K562 (cell line): ENCODE results near the gene FGF14. TPM values are rescaled to one million over a fixed set of nuclear protein-coding genes. Genes with fewer than 3 reads are reported as not detected.

Experiments used
- ARID3A ChIP-seq: IDR thresholded peaks from 2 replicates; pipeline ENCODE4 v1.6.1; 2012; ENCODE audit warnings: low read depth, low read length, improper control_type of control experiment, borderline replicate concordance
- ATF7 ChIP-seq: fragments of 450-650 bp; IDR thresholded peaks from 2 replicates; pipeline ENCODE4 v1.7.1; 2014; ENCODE audit warnings: mild to moderate bottlenecking, moderate library complexity
- CSDE1 ChIP-seq, 2 experiments: fragments of 450-650 bp; IDR thresholded peaks; 2 replicates each; pipeline ENCODE4 v1.6.1; 2016; ENCODE audit warnings: mild to moderate bottlenecking in 1 of 2
- MXI1 ChIP-seq: IDR thresholded peaks from 2 replicates; pipeline ENCODE4 v1.6.1; 2011; ENCODE audit warnings: low read depth, mild to moderate bottlenecking, improper control_type of control experiment, low read length
- SFPQ ChIP-seq: fragments of 200-400 bp; formaldehyde crosslinking; IDR thresholded peaks from 2 replicates; pipeline ENCODE4 v1.6.1; 2017; ENCODE audit warnings: mild to moderate bottlenecking, low read depth, low read length, moderate library complexity
- SNAPC5 ChIP-seq: fragments of 250-450 bp; sonication (Bioruptor Pico); IDR thresholded peaks from 2 replicates; pipeline ENCODE4 v1.8.0; 2021; ENCODE audit warnings: moderate library complexity, mild to moderate bottlenecking, inconsistent platforms
- TEAD2 ChIP-seq: fragments of 450-650 bp; IDR thresholded peaks from 2 replicates; pipeline ENCODE4 v1.6.1; 2016; ENCODE audit warnings: missing genetic modification characterization, control low read depth, missing compliant biosample characterization
- polyA plus RNA-seq, 8 experiments: library from polyadenylated mRNA; depleted of rRNA in 4 of 8; stranded (reverse) in 5 of 8; unstranded in 3 of 8; fragments of >200 nt; fragmentation: Nextera tagmentation in 2 of 8; fragmentation: Illumina TruSeq in 1 of 8; extraction: Ambion mirVana in 2 of 8; extraction: Trizol in 1 of 8; gene quantifications; 2 replicates each; pipeline versions ENCODE4 v1.2.1 to v1.2.3, GENCODE V29; 2011 to 2014; ENCODE audit warnings: inconsistent platforms in 1 of 8, missing spikeins in 1 of 8
- total RNA-seq, 7 experiments: library from RNA; depleted of rRNA in 6 of 7; stranded (reverse); fragments of >200 nt in 6 of 7; fragmentation: Illumina TruSeq in 2 of 7; extraction: Trizol in 2 of 7; gene quantifications; 2 replicates each; pipeline versions ENCODE4 v1.2.1 to v1.2.3, GENCODE V29; 2011 to 2021; ENCODE audit warnings: low replicate concordance in 1 of 7

Gene FGF14
- total and polyA plus RNA-seq, 9 of the 15 experiments (the other 6 are each of a cell fraction or from before 2014, with no cell fraction given) = not detected

- TF ChIP-seq CSDE1 (IDR thresholded peaks at IDR 0.05) (no peak), TEAD2 (tag) (no peak), ARID3A (no peak), SNAPC5 (no peak), MXI1 (no peak), ATF7 (no peak), SFPQ (no peak)
Observed at GRCh38 chr13:102183509-102184182, 218.2 kb downstream of the FGF14 start (continued).
